ENCODE data around the gene CCDC186.

GRCh38 chr10:114181971-114182370 lies 8.0 kb upstream of the CCDC186 start:
- TF ChIP-seq RAD21 (IDR thresholded peaks at IDR 0.05; ENCODE audit: low read length) (no peak), MAX (IDR thresholded peaks at IDR 0.05; ENCODE audit: low read depth) (no peak)
